IMR-90 (cell line): ENCODE results near the gene ZSCAN18.

ENCODE experiments used
- CEBPB ChIP-seq: IDR thresholded peaks from 2 replicates; pipeline ENCODE4 v1.6.1; 2012; ENCODE audit warnings: low read depth, low read length, improper control_type of control experiment
- CHD1 ChIP-seq: IDR thresholded peaks from 2 replicates; pipeline ENCODE4 v1.6.1; 2012; ENCODE audit warnings: low read depth, low read length, improper control_type of control experiment
- FOS ChIP-seq: fragments of 150-350 bp; IDR thresholded peaks from 2 replicates; pipeline ENCODE4 v1.6.1; 2016; ENCODE audit warnings: low read depth, low read length
- MAFK ChIP-seq: IDR thresholded peaks from 2 replicates; pipeline ENCODE4 v1.6.1; 2012; ENCODE audit warnings: low read depth, low read length, improper control_type of control experiment
- MXI1 ChIP-seq: IDR thresholded peaks from 2 replicates; pipeline ENCODE4 v1.6.1; 2012; ENCODE audit warnings: low read depth, mild to moderate bottlenecking, low read length, moderate library complexity, borderline replicate concordance
- NFE2L2 ChIP-seq: fragments of 150-350 bp; IDR thresholded peaks from 2 replicates; pipeline ENCODE4 v1.6.1; 2016; ENCODE audit warnings: low read depth, mild to moderate bottlenecking, low read length
- POLR2A ChIP-seq: IDR thresholded peaks from 2 replicates; pipeline ENCODE4 v1.6.1; 2012; ENCODE audit warnings: mild to moderate bottlenecking, low read depth, low read length
- RAD21 ChIP-seq: IDR thresholded peaks from 2 replicates; pipeline ENCODE4 v1.6.1; 2012; ENCODE audit warnings: low read length, improper control_type of control experiment
- RFX5 ChIP-seq: IDR thresholded peaks from 2 replicates; pipeline ENCODE4 v1.8.0; 2012; ENCODE audit warnings: low read depth, mild to moderate bottlenecking, low read length, moderate library complexity
- SMC3 ChIP-seq: fragments of 150-350 bp; IDR thresholded peaks from 2 replicates; pipeline ENCODE4 v1.6.1; 2016; ENCODE audit warnings: low read depth, mild to moderate bottlenecking, antibody characterized with exemption, low read length, moderate library complexity
- TF ChIP-seq, protein P1 (sequence below): conservative IDR thresholded peaks from 2 replicates; pipeline ENCODE4 v1.5.1; 2012; ENCODE audit warnings: mild to moderate bottlenecking, low read depth, low read length, improper control_type of control experiment
- TF ChIP-seq, protein P2 (sequence below): fragments of 150-350 bp; IDR thresholded peaks from 2 replicates; pipeline ENCODE4 v1.6.1; 2016; ENCODE audit warnings: low read depth, mild to moderate bottlenecking, low read length, moderate library complexity, borderline replicate concordance
- TF ChIP-seq, protein P3 (sequence below): fragments of 150-350 bp; IDR thresholded peaks from 2 replicates; pipeline ENCODE4 v1.6.1; 2017; ENCODE audit warnings: mild to moderate bottlenecking, antibody characterized with exemption, low read length, low read depth

DNA sequence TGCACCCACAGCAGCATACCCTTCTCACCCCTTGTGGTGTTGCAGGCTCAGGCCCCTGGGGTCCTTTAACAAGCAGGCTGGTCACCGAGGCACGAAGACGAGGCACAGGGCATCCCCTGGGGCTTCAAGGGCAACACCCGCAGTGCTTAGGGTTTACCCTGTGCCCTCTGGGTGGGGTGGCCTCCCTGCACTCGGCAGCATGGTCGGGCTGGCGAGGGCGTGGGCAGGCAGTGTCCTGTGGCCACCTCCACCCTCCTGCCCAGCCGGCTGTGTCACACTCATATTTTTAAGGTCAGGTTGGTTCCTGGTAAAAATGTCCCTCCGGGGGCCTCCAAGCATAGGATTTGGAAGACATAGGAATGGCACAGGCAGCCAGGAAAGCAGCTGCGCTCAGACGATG, 50.4 kb downstream of the ZSCAN18 start:
- TF ChIP-seq POLR2A (no peak), RFX5 (no peak), MAFK (no peak), MXI1 (no peak), CEBPB (no peak), NFE2L2 (no peak), RAD21 (no peak), FOS (no peak), SMC3 (no peak), CHD1 (no peak)
- TF ChIP-seq, protein P1, sequence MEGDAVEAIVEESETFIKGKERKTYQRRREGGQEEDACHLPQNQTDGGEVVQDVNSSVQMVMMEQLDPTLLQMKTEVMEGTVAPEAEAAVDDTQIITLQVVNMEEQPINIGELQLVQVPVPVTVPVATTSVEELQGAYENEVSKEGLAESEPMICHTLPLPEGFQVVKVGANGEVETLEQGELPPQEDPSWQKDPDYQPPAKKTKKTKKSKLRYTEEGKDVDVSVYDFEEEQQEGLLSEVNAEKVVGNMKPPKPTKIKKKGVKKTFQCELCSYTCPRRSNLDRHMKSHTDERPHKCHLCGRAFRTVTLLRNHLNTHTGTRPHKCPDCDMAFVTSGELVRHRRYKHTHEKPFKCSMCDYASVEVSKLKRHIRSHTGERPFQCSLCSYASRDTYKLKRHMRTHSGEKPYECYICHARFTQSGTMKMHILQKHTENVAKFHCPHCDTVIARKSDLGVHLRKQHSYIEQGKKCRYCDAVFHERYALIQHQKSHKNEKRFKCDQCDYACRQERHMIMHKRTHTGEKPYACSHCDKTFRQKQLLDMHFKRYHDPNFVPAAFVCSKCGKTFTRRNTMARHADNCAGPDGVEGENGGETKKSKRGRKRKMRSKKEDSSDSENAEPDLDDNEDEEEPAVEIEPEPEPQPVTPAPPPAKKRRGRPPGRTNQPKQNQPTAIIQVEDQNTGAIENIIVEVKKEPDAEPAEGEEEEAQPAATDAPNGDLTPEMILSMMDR, result no peak
- TF ChIP-seq, protein P2, sequence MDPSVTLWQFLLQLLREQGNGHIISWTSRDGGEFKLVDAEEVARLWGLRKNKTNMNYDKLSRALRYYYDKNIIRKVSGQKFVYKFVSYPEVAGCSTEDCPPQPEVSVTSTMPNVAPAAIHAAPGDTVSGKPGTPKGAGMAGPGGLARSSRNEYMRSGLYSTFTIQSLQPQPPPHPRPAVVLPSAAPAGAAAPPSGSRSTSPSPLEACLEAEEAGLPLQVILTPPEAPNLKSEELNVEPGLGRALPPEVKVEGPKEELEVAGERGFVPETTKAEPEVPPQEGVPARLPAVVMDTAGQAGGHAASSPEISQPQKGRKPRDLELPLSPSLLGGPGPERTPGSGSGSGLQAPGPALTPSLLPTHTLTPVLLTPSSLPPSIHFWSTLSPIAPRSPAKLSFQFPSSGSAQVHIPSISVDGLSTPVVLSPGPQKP, result no peak
- TF ChIP-seq, protein P3, sequence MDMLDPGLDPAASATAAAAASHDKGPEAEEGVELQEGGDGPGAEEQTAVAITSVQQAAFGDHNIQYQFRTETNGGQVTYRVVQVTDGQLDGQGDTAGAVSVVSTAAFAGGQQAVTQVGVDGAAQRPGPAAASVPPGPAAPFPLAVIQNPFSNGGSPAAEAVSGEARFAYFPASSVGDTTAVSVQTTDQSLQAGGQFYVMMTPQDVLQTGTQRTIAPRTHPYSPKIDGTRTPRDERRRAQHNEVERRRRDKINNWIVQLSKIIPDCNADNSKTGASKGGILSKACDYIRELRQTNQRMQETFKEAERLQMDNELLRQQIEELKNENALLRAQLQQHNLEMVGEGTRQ, result no peak
